OCI-LY3 (cell line): Measurements from ENCODE around the gene TBC1D1.

Source experiments
- H2AFZ ChIP-seq: fragments of 200-600, 300-600 bp; shearing (Covaris generic); 2 replicates; pipeline ENCODE4 v1.6.0; 2014; ENCODE audit warnings: antibody characterized with exemption, low read depth, low read length
- H3K27ac ChIP-seq: fragments of 200-600, 300-600 bp; sonication (generic); 2 replicates; pipeline ENCODE4 v1.5.1; 2014; ENCODE audit warnings: mild to moderate bottlenecking, low read length, moderate library complexity, mixed read lengths
- H3K27me3 ChIP-seq: fragments of 200-600, 300-600 bp; sonication (generic); 2 replicates; pipeline ENCODE4 v1.6.1; 2014; ENCODE audit warnings: low read depth, low read length, mixed read lengths
- H3K36me3 ChIP-seq: fragments of 200-600, 300-600 bp; sonication (generic); replicated peaks from 2 replicates; pipeline ENCODE3; 2014; ENCODE audit warnings: low read depth, low read length, mixed read lengths
- H3K4me1 ChIP-seq: fragments of 300-600, 200-600 bp; sonication (generic); 2 replicates; pipeline ENCODE4 v1.6.1; 2014; ENCODE audit warnings: low read length, mixed read lengths
- H3K4me2 ChIP-seq: fragments of 200-600, 300-600 bp; sonication (generic); 2 replicates; pipeline ENCODE4 v1.6.1; 2014; ENCODE audit warnings: low read length, mixed read lengths
- H3K4me3 ChIP-seq: fragments of 300-600, 200-600 bp; sonication (generic); 2 replicates; pipeline ENCODE4 v1.5.1; 2014; ENCODE audit warnings: antibody characterized with exemption, mild to moderate bottlenecking, low read length, moderate library complexity
- H3K79me2 ChIP-seq: fragments of 300-600, 200-600 bp; shearing (Covaris generic); 2 replicates; pipeline ENCODE4 v1.6.1; 2014; ENCODE audit warnings: mild to moderate bottlenecking, low read length, mixed read lengths
- H3K9ac ChIP-seq: fragments of 300-600, 200-600 bp; shearing (Covaris generic); 2 replicates; pipeline ENCODE4 v1.6.0; 2014; ENCODE audit warnings: mild to moderate bottlenecking, low read length, moderate library complexity
- H3K9me3 ChIP-seq: fragments of 200-600, 300-600 bp; shearing (Covaris generic); 2 replicates; pipeline ENCODE4 v1.6.1; 2014; ENCODE audit warnings: low read length, mixed read lengths; ENCODE audit not compliant: insufficient read depth
- H4K20me1 ChIP-seq: fragments of 200-600, 300-600 bp; sonication (generic); 2 replicates; pipeline ENCODE4 v1.6.1; 2016; ENCODE audit warnings: low read length, mixed read lengths; ENCODE audit not compliant: insufficient read depth
- CTCF ChIP-seq: fragments of 200-600, 300-600 bp; sonication (generic); IDR thresholded peaks from 2 replicates; pipeline ENCODE4 v1.5.1; 2014; ENCODE audit warnings: antibody characterized with exemption, low read length, low read depth
- EZH2phosphoT487 ChIP-seq: fragments of 200-600 bp; shearing (Covaris generic); IDR thresholded peaks from 2 replicates; pipeline ENCODE4 v1.6.1; 2018; ENCODE audit warnings: antibody characterized with exemption, mixed run types, low read depth

Gene TBC1D1

GRCh38 chr4:38154681-38155588, 264.1 kb downstream of the TBC1D1 start:
- TF ChIP-seq EZH2phosphoT487: no peak
- TF ChIP-seq CTCF: no peak
- no peaks in the 10 kb centered on the region for H4K20me1 ChIP-seq
- no peak overlapping the region for H3K4me2 ChIP-seq
- H3K27ac ChIP-seq: no peak overlapping the region
- H3K79me2 ChIP-seq: no peaks in the 10 kb centered on the region
- no peak overlapping the region for H2AFZ ChIP-seq
- no peaks in the 10 kb centered on the region for H3K4me1 ChIP-seq
- H3K9me3 ChIP-seq: no peaks in the 10 kb centered on the region
- no peak overlapping the region for H3K4me3 ChIP-seq
- no peak overlapping the region for H3K9ac ChIP-seq
- no peaks in the 10 kb centered on the region for H3K27me3 ChIP-seq
- H3K36me3 ChIP-seq: no peaks in the 10 kb centered on the region

- Histone ChIP-seq H3K4me1 (peaks cover 6% of the 10 kb centered on the region), H3K36me3 (no peaks in the 10 kb centered on the region), H3K9me3 (no peaks in the 10 kb centered on the region), H3K4me2 (no peak overlapping the region), H3K79me2 (no peaks in the 10 kb centered on the region), H3K4me3 (no peak overlapping the region), H3K27me3 (no peaks in the 10 kb centered on the region), H3K9ac (no peak overlapping the region), H2AFZ (no peak overlapping the region), H3K27ac (no peak overlapping the region), H4K20me1 (no peaks in the 10 kb centered on the region)
- TF ChIP-seq EZH2phosphoT487: no peak
- no peak for TF ChIP-seq CTCF
Observed at GRCh38 chr4:38155589-38156294, 264.9 kb downstream of the TBC1D1 start.

- Histone ChIP-seq H3K4me1 (peaks cover 14% of the 10 kb centered on the region), H3K27ac (no peak overlapping the region), H4K20me1 (no peaks in the 10 kb centered on the region), H3K4me3 (no peak overlapping the region), H3K9ac (no peak overlapping the region), H3K27me3 (no peaks in the 10 kb centered on the region), H3K4me2 (no peak overlapping the region), H2AFZ (no peak overlapping the region), H3K36me3 (no peaks in the 10 kb centered on the region), H3K79me2 (no peaks in the 10 kb centered on the region), H3K9me3 (no peaks in the 10 kb centered on the region)
- TF ChIP-seq EZH2phosphoT487 (no peak), CTCF (no peak)
Observed at GRCh38 chr4:38157592-38157991, 266.7 kb downstream of the TBC1D1 start.

- H3K4me2 ChIP-seq: peak overlapping the region; percentile 49
- H3K4me3 ChIP-seq: no peak overlapping the region
- peaks cover 14% of the 10 kb centered on the region for H3K4me1 ChIP-seq
- no peak overlapping the region for H3K27ac ChIP-seq
- no peaks in the 10 kb centered on the region for H3K9me3 ChIP-seq
- no peak overlapping the region for H2AFZ ChIP-seq
- no peaks in the 10 kb centered on the region for H4K20me1 ChIP-seq
- TF ChIP-seq EZH2phosphoT487 (no peak), CTCF (no peak)
- no peaks in the 10 kb centered on the region for H3K27me3 ChIP-seq
- H3K9ac ChIP-seq: no peak overlapping the region
- H3K36me3 ChIP-seq: no peaks in the 10 kb centered on the region
- no peaks in the 10 kb centered on the region for H3K79me2 ChIP-seq
Observed at GRCh38 chr4:38160487-38161207, 269.8 kb downstream of the TBC1D1 start.
